Measurements from ENCODE around the gene LAMC3.

LAMC3 gene

GRCh38 chr9:131008086-131008485, 888 bp upstream of the LAMC3 start:
- peaks cover 6% of the 10 kb centered on the region for H3K27me3 ChIP-seq (ENCODE audit: insufficient read depth, low read depth, severe bottlenecking)
- no peak overlapping the region for H3K4me3 ChIP-seq (ENCODE audit: low read depth, low read length)
- no peaks in the 10 kb centered on the region for H3K36me3 ChIP-seq
- H3K9me3 ChIP-seq (ENCODE audit: severe bottlenecking), result no peaks in the 10 kb centered on the region
- TF ChIP-seq CTCF (IDR thresholded peaks at IDR 0.05; ENCODE audit: low read depth, low read length), result no peak
- no peak overlapping the region for H3K27ac ChIP-seq
- DNase-seq, result no peak

- Histone ChIP-seq H3K27ac (no peak overlapping the region), H3K9me3 (ENCODE audit: severe bottlenecking) (no peaks in the 10 kb centered on the region), H3K27me3 (ENCODE audit: insufficient read depth, low read depth, severe bottlenecking) (peaks cover 6% of the 10 kb centered on the region), H3K36me3 (no peaks in the 10 kb centered on the region), H3K4me3 (ENCODE audit: low read depth, low read length) (peak overlapping the region; percentile 40)
- DNase-seq, result no peak
- TF ChIP-seq CTCF (IDR thresholded peaks at IDR 0.05; ENCODE audit: low read depth, low read length), result no peak
Observed at GRCh38 chr9:131008563-131008908, 438 bp upstream of the LAMC3 start.

- H3K27ac ChIP-seq, result no peak overlapping the region
- no peak for DNase-seq
- H3K4me3 ChIP-seq (ENCODE audit: low read depth, low read length), result no peak overlapping the region
- no peaks in the 10 kb centered on the region for H3K9me3 ChIP-seq (ENCODE audit: severe bottlenecking)
- no peak for TF ChIP-seq CTCF (IDR thresholded peaks at IDR 0.05; ENCODE audit: low read depth, low read length)
- H3K36me3 ChIP-seq, result no peaks in the 10 kb centered on the region
- H3K27me3 ChIP-seq (ENCODE audit: insufficient read depth, low read depth, severe bottlenecking), result peaks cover 6% of the 10 kb centered on the region
Observed at GRCh38 chr9:131010482-131011273, 1.7 kb downstream of the LAMC3 start.

- peaks cover 6% of the 10 kb centered on the region for H3K27me3 ChIP-seq (ENCODE audit: insufficient read depth, low read depth, severe bottlenecking)
- H3K9me3 ChIP-seq (ENCODE audit: severe bottlenecking), result no peaks in the 10 kb centered on the region
- H3K36me3 ChIP-seq, result no peaks in the 10 kb centered on the region
- no peak overlapping the region for H3K27ac ChIP-seq
- no peak for TF ChIP-seq CTCF (IDR thresholded peaks at IDR 0.05; ENCODE audit: low read depth, low read length)
- no peak overlapping the region for H3K4me3 ChIP-seq (ENCODE audit: low read depth, low read length)
- no peak for DNase-seq
Observed at GRCh38 chr9:131011274-131012022, 2.5 kb downstream of the LAMC3 start.

- Histone ChIP-seq H3K9me3 (ENCODE audit: severe bottlenecking) (no peaks in the 10 kb centered on the region), H3K27me3 (ENCODE audit: insufficient read depth, low read depth, severe bottlenecking) (peaks cover 6% of the 10 kb centered on the region), H3K36me3 (no peaks in the 10 kb centered on the region), H3K27ac (peak overlapping the region; percentile 42), H3K4me3 (ENCODE audit: low read depth, low read length) (no peak overlapping the region)
- DNase-seq, result no peak
- no peak for TF ChIP-seq CTCF (IDR thresholded peaks at IDR 0.05; ENCODE audit: low read depth, low read length)
Observed at GRCh38 chr9:131012023-131012334, 3.0 kb downstream of the LAMC3 start.

Data from WERI-Rb-1 (cell line).